ENCODE measurements around the gene CARD11.
"Not testable (repeated sequence)": the region's sequence is repeated elsewhere in the genome, so short reads cannot be mapped to it uniquely, and the experiment has no call there.

CARD11 gene

DNA sequence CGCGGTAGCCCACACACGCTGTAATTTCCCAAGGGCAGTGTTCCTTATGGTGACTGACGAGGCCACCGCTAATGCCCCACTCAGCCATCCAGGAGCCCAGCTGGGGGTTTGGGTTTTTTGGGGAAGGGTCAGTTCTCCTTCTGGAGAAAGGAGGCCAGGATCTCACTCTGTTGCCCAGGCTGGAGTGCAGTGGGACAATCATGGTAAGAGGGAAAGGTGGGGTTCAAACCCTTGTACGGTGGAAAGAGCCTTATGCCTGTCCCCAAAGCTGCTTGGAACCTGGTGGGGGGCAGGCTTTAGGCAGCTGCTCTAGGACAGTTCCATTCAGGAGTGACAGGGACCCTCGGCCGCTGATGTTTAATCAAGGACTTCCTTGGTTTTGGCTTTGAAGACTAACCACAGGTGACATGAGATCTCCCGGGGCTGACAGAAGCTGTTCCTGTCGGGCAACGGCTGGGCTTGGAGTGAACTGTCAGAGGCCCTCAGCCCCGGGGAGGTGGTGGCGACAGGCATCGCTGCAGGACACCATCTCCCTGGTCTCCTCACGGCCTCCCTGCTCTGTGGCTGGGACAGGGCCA, 84.5 kb downstream of the CARD11 start:
- no peak for DNase-seq

GRCh38 chr7:2958416-2959102, 85.1 kb downstream of the CARD11 start:
- DNase-seq = no peak

DNA sequence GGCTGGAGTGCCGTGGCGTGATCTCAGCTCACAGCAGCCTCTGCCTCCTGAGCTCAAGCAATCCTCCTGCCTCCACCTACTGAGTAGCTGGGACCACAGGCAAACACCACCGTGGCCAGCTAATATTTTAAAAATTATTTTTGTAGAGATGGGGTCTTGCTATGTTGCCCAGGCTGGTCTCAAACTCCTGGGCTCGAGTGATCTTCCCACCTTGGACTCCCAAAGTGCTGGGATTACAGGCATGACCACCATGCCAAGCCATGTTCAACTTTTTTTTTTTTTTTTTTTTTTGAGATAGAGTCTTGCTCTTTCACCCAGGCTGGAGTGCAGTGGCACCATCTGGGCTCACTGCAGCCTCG, 86.3 kb downstream of the CARD11 start:
- DNase-seq = not testable (repeated sequence)

DNA sequence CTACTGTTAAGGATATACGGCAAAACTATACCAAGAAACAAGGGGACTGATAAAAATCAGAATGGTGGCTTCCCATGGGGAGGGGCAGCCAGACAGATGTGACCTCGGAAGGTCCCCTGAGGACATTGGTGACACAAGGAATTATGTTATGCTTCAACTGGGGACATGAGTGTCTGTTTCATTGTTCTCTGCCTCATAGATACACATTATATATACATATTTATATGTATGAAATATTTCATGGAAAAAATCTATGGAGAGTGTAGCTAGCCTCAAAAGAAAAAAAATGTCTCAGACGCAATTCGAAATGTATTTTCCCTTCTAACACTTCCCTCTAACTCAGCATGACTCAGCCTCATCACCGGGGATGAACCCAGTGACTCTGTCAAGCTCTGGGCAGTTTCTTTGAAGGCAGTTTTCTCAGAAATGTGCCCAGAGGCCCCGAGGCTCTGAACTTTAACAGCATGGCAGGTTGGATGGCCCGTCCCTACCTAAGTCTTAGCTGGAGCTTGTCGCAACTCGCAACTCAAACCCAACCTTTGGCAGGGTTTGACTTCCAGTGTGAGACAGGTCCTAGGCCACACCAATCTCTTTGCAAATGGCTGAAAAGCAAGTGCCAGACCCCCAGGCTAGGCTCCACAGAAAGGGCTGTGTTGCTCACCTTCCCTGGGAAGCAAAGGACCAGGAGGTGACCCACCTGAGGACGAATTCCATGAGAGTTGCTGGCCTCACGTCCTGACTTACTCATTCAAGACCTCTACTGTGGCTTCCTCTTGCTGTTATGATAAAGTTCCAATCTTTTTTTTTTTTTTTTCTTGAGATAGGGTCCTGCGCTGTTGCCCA, 86.9 kb downstream of the CARD11 start:
- DNase-seq = no peak

DNA sequence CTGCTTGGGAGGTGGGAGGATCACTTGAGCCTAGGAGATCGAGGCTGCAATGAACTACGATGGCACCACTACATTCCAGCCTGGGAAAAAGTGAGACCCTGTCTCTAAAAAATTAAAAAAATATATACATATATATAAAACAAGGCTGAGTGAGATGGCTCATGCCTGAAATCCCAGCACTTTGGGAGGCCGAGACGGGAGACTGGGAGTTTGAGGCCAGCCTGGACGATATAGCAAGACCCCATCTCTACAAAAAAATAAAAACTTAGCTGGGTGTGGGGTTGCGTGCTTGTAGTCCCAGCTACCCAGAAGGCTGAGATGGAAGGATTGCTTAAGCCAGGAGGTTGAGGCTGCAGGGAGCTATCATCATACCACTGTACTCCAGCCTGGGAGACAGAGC, 87.6 kb downstream of the CARD11 start:
- DNase-seq = no peak

DNA sequence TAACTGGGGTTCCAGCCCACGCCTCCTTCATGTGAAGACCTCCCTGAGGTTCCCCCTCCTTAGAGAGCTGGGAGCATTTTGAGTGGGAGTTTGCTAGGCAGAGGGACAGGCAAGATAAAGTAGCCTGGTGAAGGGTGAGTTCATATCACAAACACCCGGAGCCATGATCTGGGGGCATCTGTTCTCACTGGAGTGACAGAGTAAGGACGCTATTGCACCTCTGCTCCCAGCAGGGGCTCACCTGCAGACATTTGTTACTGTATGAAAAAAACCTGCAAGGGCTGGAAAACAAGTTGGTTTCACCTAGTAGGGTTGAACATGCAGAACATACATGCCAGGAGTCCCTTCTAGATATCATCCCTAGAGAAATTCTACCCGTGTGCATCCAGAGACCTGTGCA, 88.4 kb downstream of the CARD11 start:
- DNase-seq = no peak

DNA sequence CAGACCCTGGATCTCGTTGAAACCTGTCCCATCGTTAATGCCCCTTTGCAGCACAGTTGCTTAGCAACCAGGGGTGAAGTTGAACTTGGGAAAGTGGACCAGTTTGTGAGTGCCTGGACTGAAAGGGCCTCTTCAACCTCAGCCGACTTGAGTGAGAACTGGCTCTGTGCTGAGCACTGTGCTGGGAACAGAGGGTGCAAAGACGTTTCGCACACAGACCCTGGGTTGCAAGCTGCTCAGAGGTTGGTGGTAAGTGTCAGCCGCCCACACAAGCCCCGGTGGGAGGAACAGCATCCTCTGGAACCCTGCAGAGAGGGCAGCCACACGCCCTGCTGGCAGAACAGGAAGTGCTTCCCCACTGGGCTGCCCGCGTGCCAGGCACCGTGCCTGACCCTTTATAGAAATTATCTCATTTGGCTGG, 89.2 kb downstream of the CARD11 start:
- DNase-seq = no peak

DNA sequence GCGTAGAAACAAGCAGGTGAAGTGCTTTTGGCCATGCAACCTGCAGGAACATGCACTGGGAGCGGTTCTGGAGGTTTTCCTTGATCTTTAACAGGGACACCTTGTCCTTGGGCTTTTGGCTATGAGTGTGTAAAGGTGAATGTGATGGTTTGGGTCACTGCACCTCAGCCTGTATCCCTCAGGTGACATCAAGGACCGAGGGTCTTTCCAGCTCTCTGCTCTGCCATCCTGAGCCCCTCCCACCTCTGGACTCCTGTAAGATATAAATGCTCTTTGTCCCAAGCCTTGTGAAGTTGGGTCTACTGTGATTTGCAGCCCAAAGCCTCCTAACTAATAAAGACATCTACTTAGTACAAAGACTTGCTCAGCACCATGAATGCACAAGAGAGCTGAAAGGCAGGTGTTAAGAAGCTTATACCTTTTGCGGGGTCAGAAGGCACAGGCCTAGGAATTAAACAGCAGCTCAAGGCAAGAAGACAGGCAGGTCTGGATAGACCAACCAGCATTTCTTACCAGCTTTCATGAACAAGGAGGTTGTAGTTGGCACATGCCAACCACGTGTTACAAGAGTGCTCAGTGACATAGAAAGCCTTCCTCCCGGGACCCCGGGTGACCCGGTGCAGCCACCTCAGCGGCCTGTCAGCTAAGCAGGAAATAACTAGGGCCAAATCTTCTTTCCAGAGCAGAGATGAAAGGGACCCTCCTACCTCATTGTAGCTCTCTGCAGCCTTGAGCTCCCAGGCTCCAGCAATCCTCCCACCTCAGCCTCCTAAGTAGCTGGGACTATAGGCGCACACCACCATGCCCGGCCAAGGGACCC, 89.9 kb downstream of the CARD11 start:
- no peak for DNase-seq

GRCh38 chr7:2953099-2953498, 90.6 kb downstream of the CARD11 start:
- DNase-seq = no peak

GRCh38 chr7:2952316-2952715, 91.4 kb downstream of the CARD11 start:
- DNase-seq = no peak

DNA sequence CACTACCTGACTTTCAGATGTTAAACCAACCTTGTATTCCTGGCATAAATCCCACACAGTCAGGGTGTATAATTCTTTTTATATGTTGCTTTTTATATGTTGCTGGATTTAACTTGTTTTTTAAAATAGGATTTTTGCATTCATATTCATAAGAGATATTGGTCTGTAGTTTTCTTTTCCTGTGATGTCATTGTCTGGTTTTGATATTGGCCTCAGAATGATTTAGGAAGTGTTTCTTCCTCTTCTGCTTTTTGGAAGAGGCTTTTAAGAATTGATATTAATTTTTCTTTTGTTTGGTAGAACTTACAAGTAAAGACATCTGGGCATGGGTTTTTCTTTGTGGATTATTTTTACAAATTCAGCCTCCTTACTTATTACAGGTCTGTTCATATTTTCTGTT, 93.1 kb downstream of the CARD11 start:
- DNase-seq = no peak

- DNase-seq = no peak
Observed at GRCh38 chr7:2948749-2949148, 94.9 kb downstream of the CARD11 start.

DNA sequence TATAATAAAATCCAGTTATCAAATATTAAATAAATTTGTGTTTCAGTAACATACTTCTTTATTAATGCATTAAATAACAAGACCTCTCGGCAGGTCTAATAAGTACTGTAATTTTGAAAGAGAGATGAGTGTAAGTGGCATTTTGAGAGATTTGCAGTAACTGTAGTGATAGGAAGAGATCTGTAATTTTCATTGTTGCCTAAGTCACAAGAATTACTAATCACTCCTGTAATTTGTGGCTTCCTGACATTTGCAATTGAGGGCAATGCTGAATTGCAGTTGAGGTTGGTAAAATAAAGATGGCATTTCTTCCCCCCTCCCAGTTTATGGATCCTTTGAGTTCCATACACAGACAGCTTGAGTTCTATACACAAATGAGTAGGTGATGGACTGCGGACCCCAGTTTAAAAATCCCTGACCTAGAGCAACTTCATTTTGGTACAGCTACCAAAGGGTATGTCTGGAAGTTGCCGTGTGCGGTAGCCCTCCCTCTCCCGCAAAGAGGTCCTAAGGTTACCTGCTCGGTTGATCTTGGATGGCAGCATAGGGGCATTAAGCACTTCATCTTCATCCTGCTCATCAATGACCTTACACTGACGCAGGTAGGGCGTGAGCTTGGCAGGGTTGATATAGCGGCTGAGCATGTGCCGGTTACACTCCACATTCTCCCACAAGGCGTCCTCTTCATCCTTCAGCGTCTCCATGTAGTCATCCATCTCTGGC, 96.4 kb downstream of the CARD11 start:
- no peak for DNase-seq

- DNase-seq = no peak
Observed at GRCh38 chr7:2945171-2945570, 98.5 kb downstream of the CARD11 start.

- DNase-seq = no peak
Observed at GRCh38 chr7:2944739-2945138, 98.9 kb downstream of the CARD11 start.

- no peak for DNase-seq
Observed at GRCh38 chr7:2943851-2944601, 99.6 kb downstream of the CARD11 start.

- no peak for DNase-seq
Observed at GRCh38 chr7:2941216-2941859, 102.3 kb downstream of the CARD11 start.

- DNase-seq = no peak
Observed at GRCh38 chr7:2940466-2940865, 103.2 kb downstream of the CARD11 start.

- DNase-seq = no peak
Observed at GRCh38 chr7:2939193-2939885, 104.3 kb downstream of the CARD11 start.

DNA sequence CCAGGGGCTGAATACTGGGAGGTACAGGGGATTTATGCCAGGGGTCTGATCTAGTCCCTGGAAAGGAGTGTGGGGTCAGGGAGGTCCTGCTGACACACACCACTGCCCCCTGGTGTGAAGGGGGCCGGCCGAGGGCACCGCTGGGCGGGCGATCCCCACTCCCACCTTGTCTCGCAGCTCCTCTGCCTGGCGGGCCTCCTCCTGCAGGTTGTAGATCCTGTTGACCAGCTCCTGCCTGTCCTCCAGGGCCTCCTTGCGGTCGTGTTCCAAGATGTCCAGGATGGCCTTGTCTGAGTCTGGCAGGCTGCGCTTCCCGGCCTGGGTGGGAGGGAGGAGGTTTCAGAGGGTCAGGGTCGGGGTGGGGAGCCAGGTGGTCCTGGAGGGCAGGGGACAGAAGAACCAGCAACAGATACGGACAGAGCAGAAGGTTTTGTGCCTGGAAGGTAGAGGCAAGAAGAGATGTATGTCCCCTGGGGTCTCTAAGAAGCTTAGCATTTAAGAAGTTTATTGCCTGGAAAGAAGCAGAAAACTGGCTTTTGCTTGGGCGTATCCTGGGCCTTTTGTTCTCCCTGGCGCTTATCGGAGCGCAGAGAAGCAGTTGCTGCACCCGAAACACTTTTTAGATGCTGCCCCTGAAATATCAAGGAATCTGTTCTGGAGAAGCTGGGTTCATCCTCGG, 105.0 kb downstream of the CARD11 start:
- no peak for DNase-seq
